HG02885 (cell line): Measurements from ENCODE around the gene EPHA4.
A peak's percentile ranks its signal among the peaks of the same experiment; 100 is the strongest.

Experiments used
- ATAC-seq: cut with Tn5 transposase; IDR thresholded peaks from one replicate; pipeline ENCODE4 v1.9.1; 2021; ENCODE audit warnings: mild to moderate bottlenecking; ENCODE audit not compliant: unreplicated experiment, poor library complexity

The EPHA4 gene

GRCh38 chr2:221546505-221547225, 25.4 kb downstream of the EPHA4 start:
- no peak for ATAC-seq

- no peak for ATAC-seq
Measured at GRCh38 chr2:221541131-221541735, 30.9 kb downstream of the EPHA4 start.

- ATAC-seq = no peak
Measured at GRCh38 chr2:221539246-221539645, 32.9 kb downstream of the EPHA4 start.

GRCh38 chr2:221535824-221536223, 36.3 kb downstream of the EPHA4 start:
- no peak for ATAC-seq

- ATAC-seq = no peak
Measured at GRCh38 chr2:221533299-221533698, 38.8 kb downstream of the EPHA4 start.

DNA sequence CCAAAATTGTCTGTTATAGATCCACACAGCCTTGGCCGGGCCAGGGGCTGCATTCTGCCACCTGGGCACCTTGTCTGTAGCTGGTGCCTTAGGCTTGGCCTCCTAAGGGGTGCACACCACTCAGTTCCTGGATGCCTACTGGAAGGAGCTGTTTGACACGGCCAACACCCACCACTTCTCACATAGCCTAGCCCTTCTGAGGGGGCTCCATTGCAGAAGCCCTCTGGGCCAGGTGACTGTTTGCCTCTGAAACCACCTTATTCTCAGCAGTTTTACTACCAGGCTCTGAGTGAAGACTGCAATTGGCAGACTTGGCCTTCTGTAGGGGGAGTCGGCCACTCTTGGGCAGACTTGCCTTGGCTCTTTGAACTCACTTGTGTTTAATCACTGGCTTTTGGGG, 39.5 kb downstream of the EPHA4 start:
- ATAC-seq = no peak

DNA sequence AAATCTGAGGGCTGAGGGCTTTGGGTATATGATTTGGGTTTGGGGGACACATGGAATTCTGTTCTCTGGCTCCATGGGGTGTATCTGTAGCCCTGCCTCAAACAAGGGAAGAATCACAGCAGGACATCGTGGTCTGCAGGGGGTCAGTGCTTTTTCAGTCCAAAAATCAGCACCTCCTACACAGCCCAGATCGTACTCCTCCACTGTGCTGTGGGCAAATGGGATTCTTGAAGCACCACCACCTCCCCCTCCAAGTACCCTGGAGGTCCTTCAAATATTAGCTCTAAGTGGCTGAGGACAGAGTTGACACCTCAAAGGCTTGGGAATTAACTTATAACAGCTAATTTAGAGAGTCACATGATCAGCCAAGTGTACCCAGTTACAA, 41.5 kb downstream of the EPHA4 start:
- ATAC-seq = no peak

DNA sequence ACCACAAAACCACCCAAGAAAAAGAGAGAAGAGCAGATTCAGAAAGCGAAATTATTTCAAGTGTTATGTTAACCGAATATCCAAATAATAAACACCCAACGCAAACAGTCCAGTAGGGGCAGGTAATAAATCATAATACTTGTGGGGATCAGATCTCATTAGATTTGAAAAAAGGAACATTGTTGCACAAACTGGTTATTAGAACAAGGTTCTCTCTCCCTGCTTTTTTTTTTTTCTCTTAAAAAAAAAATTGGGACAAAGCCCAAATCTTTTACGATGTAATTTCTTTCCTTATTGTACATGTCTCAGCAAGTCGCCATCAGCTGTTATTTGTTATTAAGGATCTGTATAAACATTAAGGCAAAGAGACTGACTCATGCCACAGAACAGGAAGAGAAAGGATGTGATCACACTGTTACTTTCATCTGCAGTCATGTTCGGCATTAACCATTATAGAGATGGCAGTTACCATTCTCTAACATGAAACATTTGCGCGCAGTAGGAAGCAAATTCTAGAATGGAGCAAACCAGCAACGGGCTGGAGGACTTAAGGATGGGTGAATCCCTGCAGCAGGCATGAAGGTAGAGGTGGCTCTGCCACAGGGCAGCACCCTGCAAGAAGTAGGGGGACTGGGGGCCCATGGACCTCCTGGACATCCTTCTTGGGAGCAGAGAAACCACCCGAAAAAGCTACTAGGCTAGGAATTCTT, 42.0 kb downstream of the EPHA4 start:
- ATAC-seq = no peak

GRCh38 chr2:221529177-221529942, 42.7 kb downstream of the EPHA4 start:
- no peak for ATAC-seq

- no peak for ATAC-seq
Measured at GRCh38 chr2:221527776-221528309, 44.3 kb downstream of the EPHA4 start.

DNA sequence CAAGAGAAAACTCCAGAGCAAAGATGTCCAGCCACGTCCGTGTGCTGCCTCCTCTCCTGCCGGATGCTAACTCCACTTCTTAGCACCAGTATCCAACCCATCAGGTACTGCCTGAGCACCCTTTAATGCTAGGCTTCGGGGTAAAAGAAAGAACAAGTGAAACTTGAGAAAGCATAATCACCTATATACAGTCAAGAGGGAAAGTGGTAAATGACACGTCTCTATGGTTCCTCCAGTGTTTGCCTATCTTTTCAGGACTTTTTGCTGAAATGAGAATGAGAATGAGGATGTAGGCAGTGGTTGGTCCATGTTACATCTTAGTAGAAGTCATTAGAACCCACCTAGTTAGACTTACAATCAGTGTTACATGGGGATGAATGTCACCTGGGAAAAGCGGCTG, 47.9 kb downstream of the EPHA4 start:
- ATAC-seq = no peak

DNA sequence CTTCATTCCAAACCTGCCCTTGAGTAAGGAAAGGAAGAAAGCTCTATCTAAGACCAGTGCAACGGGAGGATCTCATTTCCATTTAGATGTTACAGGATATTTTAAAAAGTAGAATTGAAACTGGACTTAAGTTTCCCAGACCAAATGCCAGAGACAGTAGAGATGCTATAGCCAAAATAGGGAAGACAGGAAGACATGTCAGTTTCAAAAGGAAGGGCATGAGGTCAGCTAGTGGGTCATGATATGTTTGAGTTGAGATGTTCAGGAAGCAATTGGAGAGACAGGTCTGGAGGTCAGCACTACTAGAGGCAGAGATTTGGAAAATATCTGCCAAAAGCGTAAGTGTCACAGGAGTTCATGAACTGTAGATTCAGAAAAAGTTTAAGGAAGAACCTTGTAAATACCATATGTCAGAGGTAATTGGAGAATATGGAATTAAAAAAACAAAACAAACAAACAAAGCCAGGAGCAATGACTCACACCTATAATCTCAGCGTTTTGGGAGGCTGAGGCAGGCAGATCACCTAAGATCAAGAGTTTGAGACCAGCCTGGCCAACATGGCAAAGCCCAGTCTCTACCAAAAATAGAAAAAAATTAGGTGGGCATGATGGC, 50.8 kb downstream of the EPHA4 start:
- ATAC-seq = no peak

DNA sequence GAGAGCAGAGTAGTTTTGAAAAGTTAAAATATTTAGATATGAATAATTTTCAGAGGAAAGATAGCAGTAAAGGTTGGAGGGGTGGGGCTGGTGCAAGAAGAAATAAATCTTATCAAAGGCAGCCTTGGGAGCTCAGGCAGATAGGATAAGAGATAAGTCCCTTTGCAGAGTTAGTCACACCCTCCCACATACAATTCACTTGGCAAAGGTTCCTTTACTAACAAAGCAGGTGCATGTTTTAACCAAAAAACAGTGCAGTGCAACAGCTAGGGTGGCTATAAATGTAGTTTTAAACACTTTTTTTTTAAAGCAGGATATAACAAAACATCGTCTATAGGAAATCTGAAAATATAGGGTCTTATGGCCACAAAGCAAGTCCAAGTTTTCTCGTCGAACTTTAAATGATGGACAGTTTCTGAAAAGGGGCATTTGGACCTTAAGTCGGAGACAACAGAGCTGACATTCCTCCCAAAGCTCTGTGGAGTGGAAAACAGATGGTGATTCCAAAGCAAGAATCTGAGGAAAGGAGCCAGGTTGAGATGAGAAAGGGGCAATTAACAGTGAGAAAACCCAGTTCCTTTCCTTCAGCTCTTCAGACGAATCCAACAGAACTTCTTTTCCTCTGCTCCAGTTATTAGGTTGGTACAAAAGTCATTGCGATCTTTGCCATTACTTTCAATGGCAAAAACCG, 53.0 kb downstream of the EPHA4 start:
- ATAC-seq = no peak

- ATAC-seq = peak; percentile 51
Measured at GRCh38 chr2:221518201-221518934, 53.7 kb downstream of the EPHA4 start.

DNA sequence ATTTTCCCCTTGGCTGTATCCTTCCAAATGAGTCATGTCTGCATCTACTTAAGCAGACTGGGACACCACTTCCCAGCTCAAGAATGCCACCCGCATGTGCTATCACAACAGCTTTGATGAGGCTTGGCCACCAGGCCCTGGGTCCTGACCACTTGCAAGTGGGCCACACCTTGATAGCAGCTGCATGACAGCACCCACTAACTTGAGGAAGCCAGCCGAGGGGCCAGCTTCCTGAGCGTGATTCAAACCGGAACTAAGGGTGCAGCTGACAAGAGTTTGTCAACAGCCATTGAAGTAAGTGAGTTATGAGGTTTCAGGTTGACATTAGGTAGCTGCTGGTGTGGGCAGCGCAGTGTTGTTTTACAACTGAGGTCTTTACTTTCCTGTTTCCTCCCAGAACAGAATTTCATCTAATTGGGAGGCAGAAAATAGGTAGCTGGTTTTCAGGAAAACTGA, 54.4 kb downstream of the EPHA4 start:
- ATAC-seq = peak; percentile 93

GRCh38 chr2:221517146-221517695, 54.9 kb downstream of the EPHA4 start:
- ATAC-seq = no peak

GRCh38 chr2:221515864-221516263, 56.2 kb downstream of the EPHA4 start:
- no peak for ATAC-seq

- no peak for ATAC-seq
Measured at GRCh38 chr2:221514305-221515040, 57.6 kb downstream of the EPHA4 start.
